ENCODE data around the gene RTTN.

- TF ChIP-seq CTCF (IDR thresholded peaks at IDR 0.05) (no peak), RAD21 (IDR thresholded peaks at IDR 0.05; ENCODE audit: low read length) (no peak), RXRA (IDR thresholded peaks at IDR 0.05; ENCODE audit: borderline replicate concordance, low read depth) (no peak), POLR2AphosphoS5 (IDR thresholded peaks at IDR 0.05; ENCODE audit: low read depth, low read length) (no peak), MAX (IDR thresholded peaks at IDR 0.05; ENCODE audit: low read depth) (no peak), NFIC (IDR thresholded peaks at IDR 0.05; ENCODE audit: borderline replicate concordance) (no peak), EZH2phosphoT487 (IDR thresholded peaks at IDR 0.05; ENCODE audit: borderline replicate concordance, low read depth) (no peak), JUND (IDR thresholded peaks at IDR 0.05) (no peak), SIN3A (IDR thresholded peaks at IDR 0.05; ENCODE audit: borderline replicate concordance, low read depth, low read length) (no peak), USF2 (IDR thresholded peaks at IDR 0.05; ENCODE audit: borderline replicate concordance, low read depth, low read length) (no peak), EP300 (IDR thresholded peaks at IDR 0.05; ENCODE audit: borderline replicate concordance in 1 of 2, low read depth in 1 of 2, low read length in 1 of 2) (no peak), CHD2 (IDR thresholded peaks at IDR 0.05; ENCODE audit: low read length, partially characterized antibody) (no peak), NRF1 (IDR thresholded peaks at IDR 0.05; ENCODE audit: low read depth, low read length) (no peak)
Observed at GRCh38 chr18:70176537-70176936, 28.9 kb downstream of the RTTN start.

All from SK-N-SH (cell line).